Liver (tissue), 9 donors: ENCODE data around the gene SPTAN1. TPM values are rescaled to one million over a fixed set of nuclear protein-coding genes. Genes with fewer than 3 reads are reported as not detected.
"Not testable (repeated sequence)": the region's sequence is repeated elsewhere in the genome, so short reads cannot be mapped to it uniquely, and the experiment has no call there.

Experiments
- DNase-seq: peaks from one replicate; pipeline ENCODE4 v3.0.0-alpha.2; 2017; ENCODE audit warnings: low spot score
- H3K27ac ChIP-seq, 2 donors: one replicate each; pipeline ENCODE4 v1.7.0; 2013; ENCODE audit warnings: inconsistent platforms in 2 of 2, low read length in 2 of 2, control low read depth in 1 of 2, low read depth in 1 of 2, mild to moderate bottlenecking in 1 of 2
- H3K27me3 ChIP-seq, 4 donors: one replicate each; pipeline versions ENCODE4 v1.6.1 to v1.7.0; 2013; ENCODE audit warnings: low read length in 3 of 4, inconsistent platforms in 1 of 4, mild to moderate bottlenecking in 1 of 4, moderate library complexity in 1 of 4; ENCODE audit not compliant: control insufficient read depth in 4 of 4, insufficient read depth in 4 of 4
- H3K36me3 ChIP-seq, 4 donors: one replicate each; pipeline versions ENCODE4 v1.6.1 to v1.7.0; 2013; ENCODE audit warnings: low read length in 3 of 4, mild to moderate bottlenecking in 3 of 4, low read depth in 1 of 4, moderate library complexity in 1 of 4; ENCODE audit not compliant: control insufficient read depth in 4 of 4, insufficient read depth in 3 of 4
- H3K4me1 ChIP-seq, 4 donors: one replicate each; pipeline versions ENCODE4 v1.6.1 to v1.7.0; 2013; ENCODE audit warnings: low read length in 3 of 4, mild to moderate bottlenecking in 3 of 4, moderate library complexity in 1 of 4; ENCODE audit not compliant: control insufficient read depth in 4 of 4, insufficient read depth in 4 of 4
- H3K4me3 ChIP-seq, 3 donors: one replicate each; pipeline versions ENCODE4 v1.6.1 to v1.7.0; 2013; ENCODE audit warnings: low read length in 3 of 3, control low read depth in 1 of 3, low read depth in 1 of 3, mild to moderate bottlenecking in 1 of 3
- H3K9ac ChIP-seq, 2 donors: one replicate each; pipeline ENCODE4 v1.7.0; 2013; ENCODE audit warnings: low read length in 2 of 2, mild to moderate bottlenecking in 2 of 2, moderate library complexity in 2 of 2, control low read depth in 1 of 2, low read depth in 1 of 2
- H3K9me3 ChIP-seq, 4 donors: one replicate each; pipeline versions ENCODE4 v1.6.1 to v1.7.0; 2013; ENCODE audit warnings: low read length in 3 of 4; ENCODE audit not compliant: control insufficient read depth in 4 of 4
- ATF3 ChIP-seq: IDR thresholded peaks from 2 replicates; pipeline ENCODE4 v1.6.1; 2016; ENCODE audit warnings: antibody characterized with exemption
- CTCF ChIP-seq: fragments of 150-350 bp; IDR thresholded peaks from 2 replicates; pipeline ENCODE4 v1.5.1; 2017; ENCODE audit warnings: improper control_type of control experiment, low read depth, low read length; ENCODE audit not compliant: missing input control
- EGR1 ChIP-seq, 2 donors: IDR thresholded peaks; 2 replicates each; pipeline ENCODE4 v1.6.1; 2016 to 2018; ENCODE audit warnings: antibody characterized with exemption in 2 of 2, low read depth in 2 of 2
- FOXA2 ChIP-seq: IDR thresholded peaks from 2 replicates; pipeline ENCODE4 v1.6.1; 2016; ENCODE audit warnings: antibody characterized with exemption
- GABPA ChIP-seq, 2 donors: IDR thresholded peaks in 1 of 2; conservative IDR thresholded peaks in 1 of 2; 2 replicates each; pipeline ENCODE4 v1.6.1; 2016; ENCODE audit warnings: antibody characterized with exemption in 2 of 2, mild to moderate bottlenecking in 1 of 2, moderate library complexity in 1 of 2
- JUND ChIP-seq, 2 donors: IDR thresholded peaks; 2 replicates each; pipeline ENCODE4 v1.6.1; 2016; ENCODE audit warnings: antibody characterized with exemption in 2 of 2
- MAX ChIP-seq: IDR thresholded peaks from 2 replicates; pipeline ENCODE4 v1.6.1; 2016; ENCODE audit warnings: antibody characterized with exemption
- RAD21 ChIP-seq, 2 donors: IDR thresholded peaks; 2 replicates each; pipeline ENCODE4 v1.6.1; 2016; ENCODE audit warnings: antibody characterized with exemption in 2 of 2, mild to moderate bottlenecking in 2 of 2
- REST ChIP-seq: IDR thresholded peaks from 2 replicates; pipeline ENCODE4 v1.6.1; 2016; ENCODE audit warnings: antibody characterized with exemption, mild to moderate bottlenecking
- RXRA ChIP-seq, 2 donors: IDR thresholded peaks; 2 replicates each; pipeline ENCODE4 v1.6.1; 2017 to 2018; ENCODE audit warnings: antibody characterized with exemption in 2 of 2, mild to moderate bottlenecking in 1 of 2
- SP1 ChIP-seq: IDR thresholded peaks from 2 replicates; pipeline ENCODE4 v1.6.1; 2018; ENCODE audit warnings: antibody characterized with exemption, mild to moderate bottlenecking
- TAF1 ChIP-seq: conservative IDR thresholded peaks from 2 replicates; pipeline ENCODE4 v1.6.1; 2016; ENCODE audit warnings: antibody characterized with exemption, mild to moderate bottlenecking
- YY1 ChIP-seq: IDR thresholded peaks from 2 replicates; pipeline ENCODE4 v1.6.1; 2016; ENCODE audit warnings: antibody characterized with exemption, mild to moderate bottlenecking
- WGBS: extraction: QIAGEN DNeasy Blood & Tissue Kit; methylation state at CpG from one replicate; pipeline ENCODE4 v1.1.7; 2013; 5-methylcytosine and 5-hydroxymethylcytosine counted together
- polyA plus RNA-seq, 2 donors: library from polyadenylated mRNA; stranded (reverse) in 1 of 2; unstranded in 1 of 2; fragments of 200-250 nt in 1 of 2; fragments of >200 nt in 1 of 2; fragmentation: Nextera tagmentation in 1 of 2; extraction: Ambion mirVana in 1 of 2; gene quantifications; one replicate each; pipeline versions ENCODE4 v1.2.1 to v1.2.3, GENCODE V29; 2013 to 2015
- total RNA-seq, 2 donors: library from RNA; depleted of rRNA; stranded (reverse); fragments of >200 nt; gene quantifications; one replicate each; pipeline ENCODE4 v1.2.3, GENCODE V29; 2014
- donor health status: healthy.
- donor health status: healthy.
- donor health status: healthy.
- donor health status: healthy.
- donor health status: healthy.

The SPTAN1 gene
- total RNA-seq (10 to 100 TPM; 76.9 to 86.5 TPM), polyA plus RNA-seq (10 to 100 TPM; 31.3 to 43.8 TPM)

- H3K36me3 ChIP-seq, result no peaks in the 10 kb centered on the region
- no peak for TF ChIP-seq RXRA (IDR thresholded peaks at IDR 0.05)
- TF ChIP-seq TAF1, result peak; percentile 83
- TF ChIP-seq CTCF, result peak; percentile 10
- no peak for TF ChIP-seq ATF3
- TF ChIP-seq YY1, result peak; percentile 27
- peak; percentile 70 to 80 for TF ChIP-seq EGR1 (IDR thresholded peaks at IDR 0.05; ENCODE audit: low read depth in 2 of 2)
- TF ChIP-seq REST, result peak; percentile 91
- H3K4me1 ChIP-seq, result peaks cover 13 to 45% (median 43%) of the 10 kb centered on the region in 4 donors
- H3K9ac ChIP-seq, result peak within 1 kb of the TSS; percentile 57 to 90
- H3K4me3 ChIP-seq, result peak within 1 kb of the TSS; percentile 79 to 94 (median 90)
- no peaks in the 10 kb centered on the region for H3K9me3 ChIP-seq
- no peaks in the 10 kb centered on the region for H3K27me3 ChIP-seq
- DNase-seq, result peak; percentile 79
- 2% methylated on average over 81 of the region's 81 CpGs for WGBS
- peak within 1 kb of the TSS; percentile 90 to 94 for H3K27ac ChIP-seq
Observed at GRCh38 chr9:128552153-128552743, at the start of gene SPTAN1. Gene SPTAN1, plus strand, starts transcription at chr9:128552587. Its CDS starts 14,154 bp downstream, at chr9:128566741.

- not testable (repeated sequence) for H3K27ac ChIP-seq, H3K9ac ChIP-seq, H3K9me3 ChIP-seq, DNase-seq, H3K27me3 ChIP-seq, H3K4me3 ChIP-seq
- Histone ChIP-seq H3K36me3 (peaks cover 4 to 23% (median 9%) of the 10 kb centered on the region in 4 donors), H3K4me1 (peaks cover 2 to 21% (median 17%) of the 10 kb centered on the region in 4 donors)
- 62% methylated on average over 14 of the region's 14 CpGs for WGBS
Observed at GRCh38 chr9:128503415-128503825, 49.0 kb upstream of the SPTAN1 start.

GRCh38 chr9:128503870-128504269 lies 48.5 kb upstream of the SPTAN1 start:
- no peak overlapping the region for H3K27ac ChIP-seq
- H3K9me3 ChIP-seq, result no peaks in the 10 kb centered on the region
- no peaks in the 10 kb centered on the region for H3K27me3 ChIP-seq
- H3K36me3 ChIP-seq, result peaks cover 4 to 21% (median 7%) of the 10 kb centered on the region in 4 donors
- 17% methylated on average over 11 of the region's 11 CpGs for WGBS
- no peak for DNase-seq
- H3K4me1 ChIP-seq, result peaks cover 2 to 21% (median 17%) of the 10 kb centered on the region in 4 donors
- peak overlapping the region; percentile 76 to 77 for H3K9ac ChIP-seq
- TF ChIP-seq GABPA (IDR thresholded peaks at IDR 0.05 in 1 of 2, conservative IDR thresholded peaks at IDR 0.05 in 1 of 2), result no peak
- TF ChIP-seq SP1, result peak; percentile 31
- no peak for TF ChIP-seq JUND (IDR thresholded peaks at IDR 0.05)
- TF ChIP-seq YY1, result no peak
- TF ChIP-seq EGR1 (IDR thresholded peaks at IDR 0.05; ENCODE audit: low read depth in 2 of 2), result no peak
- no peak for TF ChIP-seq MAX
- no peak for TF ChIP-seq CTCF
- no peak for TF ChIP-seq ATF3
- TF ChIP-seq RAD21 (IDR thresholded peaks at IDR 0.05), result no peak
- no peak for TF ChIP-seq FOXA2
- TF ChIP-seq RXRA (IDR thresholded peaks at IDR 0.05), result peak; percentile 37 to 39
- H3K4me3 ChIP-seq, result peak overlapping the region; percentile 16 to 93 (median 86)
